K562 (cell line): ENCODE results near the gene PPP1R37. TPM values are rescaled to one million over a fixed set of nuclear protein-coding genes. Genes with fewer than 3 reads are reported as not detected.

Experiments
- ARNT ChIP-seq, 2 experiments: fragments of 450-650 bp; IDR thresholded peaks; 2 replicates each; pipeline ENCODE4 v1.6.1; 2016; ENCODE audit warnings: mild to moderate bottlenecking in 1 of 2
- BMI1 ChIP-seq: fragments of 150-350 bp; IDR thresholded peaks from 2 replicates; pipeline ENCODE4 v1.6.1; 2014; ENCODE audit warnings: low read length
- ELF2 ChIP-seq: fragments of 250-450 bp; sonication (Bioruptor Pico); IDR thresholded peaks from 2 replicates; pipeline ENCODE4 v1.5.0; 2021; ENCODE audit warnings: mild to moderate bottlenecking
- GABPA ChIP-seq: fragments of 200-800 bp; sonication (Bioruptor generic); conservative IDR thresholded peaks from 2 replicates; pipeline ENCODE4 v1.6.1; 2016; ENCODE audit warnings: low read depth, missing genetic modification characterization, missing compliant biosample characterization
- KLF1 ChIP-seq: fragments of 450-650 bp; IDR thresholded peaks from 2 replicates; pipeline ENCODE4 v1.6.1; 2016; ENCODE audit warnings: missing genetic modification characterization, missing compliant biosample characterization
- LEF1 ChIP-seq: fragments of 450-650 bp; IDR thresholded peaks from 2 replicates; pipeline ENCODE4 v1.6.1; 2016; ENCODE audit warnings: mild to moderate bottlenecking
- MAZ ChIP-seq, 2 experiments: fragments of 450-650 bp in 1 of 2; sonication (generic) in 1 of 2; formaldehyde crosslinking; IDR thresholded peaks in 1 of 2; conservative IDR thresholded peaks in 1 of 2; 2 replicates each; pipeline versions ENCODE4 v1.4.0 to v1.5.0; 2020; ENCODE audit warnings: mild to moderate bottlenecking in 1 of 2, missing genetic modification reagents in 1 of 2
- NFATC3 ChIP-seq: fragments of 450-650 bp; IDR thresholded peaks from 2 replicates; pipeline ENCODE4 v1.6.1; 2017; ENCODE audit warnings: mild to moderate bottlenecking
- PHF21A ChIP-seq: fragments of 450-650 bp; IDR thresholded peaks from 2 replicates; pipeline ENCODE4 v1.6.1; 2017; ENCODE audit warnings: low read depth, borderline replicate concordance
- polyA plus RNA-seq, 8 experiments: library from polyadenylated mRNA; depleted of rRNA in 4 of 8; stranded (reverse) in 5 of 8; unstranded in 3 of 8; fragments of >200 nt; fragmentation: Nextera tagmentation in 2 of 8; fragmentation: Illumina TruSeq in 1 of 8; extraction: Ambion mirVana in 2 of 8; extraction: Trizol in 1 of 8; gene quantifications; 2 replicates each; pipeline versions ENCODE4 v1.2.1 to v1.2.3, GENCODE V29; 2011 to 2014; ENCODE audit warnings: inconsistent platforms in 1 of 8, missing spikeins in 1 of 8
- total RNA-seq, 7 experiments: library from RNA; depleted of rRNA in 6 of 7; stranded (reverse); fragments of >200 nt in 6 of 7; fragmentation: Illumina TruSeq in 2 of 7; extraction: Trizol in 2 of 7; gene quantifications; 2 replicates each; pipeline versions ENCODE4 v1.2.1 to v1.2.3, GENCODE V29; 2011 to 2021; ENCODE audit warnings: low replicate concordance in 1 of 7
- TF ChIP-seq, protein P1 (sequence below): IDR thresholded peaks from 2 replicates; pipeline ENCODE4 v1.6.1; 2014; ENCODE audit warnings: antibody characterized with exemption
- TF ChIP-seq, protein P2 (sequence below), 2 experiments: fragments of 450-650 bp; IDR thresholded peaks; 2 replicates each; pipeline ENCODE4 v1.6.1; 2016; ENCODE audit warnings: mild to moderate bottlenecking in 2 of 2, borderline replicate concordance in 1 of 2, low read depth in 1 of 2, moderate library complexity in 1 of 2
- TF ChIP-seq, protein P3 (sequence below): fragments of 200-800 bp; sonication (Bioruptor generic); IDR thresholded peaks from 2 replicates; pipeline ENCODE4 v1.6.1; 2017; ENCODE audit warnings: missing genetic modification characterization, missing compliant biosample characterization
- TF ChIP-seq, protein P4 (sequence below): fragments of 450-650 bp; IDR thresholded peaks from 2 replicates; pipeline ENCODE4 v1.6.1; 2016; ENCODE audit warnings: missing biosample characterization, missing genetic modification characterization
- TF ChIP-seq, protein P5 (sequence below): sonication (generic); formaldehyde crosslinking; IDR thresholded peaks from 2 replicates; pipeline ENCODE4 v1.8.0; 2022; ENCODE audit warnings: mild to moderate bottlenecking, missing genetic modification reagents, borderline replicate concordance

The PPP1R37 gene
- total and polyA plus RNA-seq, 9 of the 15 experiments (the other 6 are each of a cell fraction or from before 2014, with no cell fraction given): 0.04 to 20.3 (median 7.3) TPM

DNA sequence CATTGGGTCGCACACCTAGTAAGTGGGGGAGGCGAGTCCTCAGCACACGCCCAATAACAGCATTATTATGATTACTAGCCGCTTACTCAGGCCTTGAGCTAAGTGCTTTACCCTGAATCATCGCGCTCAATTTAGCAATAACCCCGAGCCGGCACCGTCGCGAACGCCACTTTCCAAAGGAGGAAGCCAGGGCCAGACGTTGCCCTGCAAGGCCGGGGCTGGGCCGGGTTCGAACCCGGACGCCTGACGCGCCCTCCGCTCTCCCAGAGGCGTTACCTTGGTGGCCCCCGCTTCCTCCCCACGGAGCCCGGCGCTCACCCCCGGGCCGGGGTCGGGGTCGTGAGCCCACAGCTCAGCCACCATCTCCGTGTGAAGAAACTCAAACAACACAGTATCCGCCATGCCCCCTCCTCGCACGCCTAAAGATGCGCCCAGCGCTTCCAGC is 84.9 kb downstream of the PPP1R37 start, which contains the start of gene TRAPPC6A (continued):
- TF ChIP-seq, protein P1, sequence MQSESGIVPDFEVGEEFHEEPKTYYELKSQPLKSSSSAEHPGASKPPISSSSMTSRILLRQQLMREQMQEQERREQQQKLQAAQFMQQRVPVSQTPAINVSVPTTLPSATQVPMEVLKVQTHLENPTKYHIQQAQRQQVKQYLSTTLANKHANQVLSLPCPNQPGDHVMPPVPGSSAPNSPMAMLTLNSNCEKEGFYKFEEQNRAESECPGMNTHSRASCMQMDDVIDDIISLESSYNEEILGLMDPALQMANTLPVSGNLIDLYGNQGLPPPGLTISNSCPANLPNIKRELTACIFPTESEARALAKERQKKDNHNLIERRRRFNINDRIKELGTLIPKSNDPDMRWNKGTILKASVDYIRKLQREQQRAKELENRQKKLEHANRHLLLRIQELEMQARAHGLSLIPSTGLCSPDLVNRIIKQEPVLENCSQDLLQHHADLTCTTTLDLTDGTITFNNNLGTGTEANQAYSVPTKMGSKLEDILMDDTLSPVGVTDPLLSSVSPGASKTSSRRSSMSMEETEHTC: no peak
- TF ChIP-seq KLF1 (tag) (no peak), ARNT (IDR thresholded peaks at IDR 0.05) (no peak), GABPA (tag) (no peak), MAZ (CRISPR knock-in tag; conservative IDR thresholded peaks at IDR 0.05 in 1 of 2, IDR thresholded peaks at IDR 0.05 in 1 of 2) (peak in 1 of 2 experiments; percentile 72; a peak in 2 of 4 replicates), BMI1 (no peak), PHF21A (no peak), NFATC3 (no peak), ELF2 (CRISPR knock-in tag) (no peak), LEF1 (no peak)
- TF ChIP-seq, protein P2, sequence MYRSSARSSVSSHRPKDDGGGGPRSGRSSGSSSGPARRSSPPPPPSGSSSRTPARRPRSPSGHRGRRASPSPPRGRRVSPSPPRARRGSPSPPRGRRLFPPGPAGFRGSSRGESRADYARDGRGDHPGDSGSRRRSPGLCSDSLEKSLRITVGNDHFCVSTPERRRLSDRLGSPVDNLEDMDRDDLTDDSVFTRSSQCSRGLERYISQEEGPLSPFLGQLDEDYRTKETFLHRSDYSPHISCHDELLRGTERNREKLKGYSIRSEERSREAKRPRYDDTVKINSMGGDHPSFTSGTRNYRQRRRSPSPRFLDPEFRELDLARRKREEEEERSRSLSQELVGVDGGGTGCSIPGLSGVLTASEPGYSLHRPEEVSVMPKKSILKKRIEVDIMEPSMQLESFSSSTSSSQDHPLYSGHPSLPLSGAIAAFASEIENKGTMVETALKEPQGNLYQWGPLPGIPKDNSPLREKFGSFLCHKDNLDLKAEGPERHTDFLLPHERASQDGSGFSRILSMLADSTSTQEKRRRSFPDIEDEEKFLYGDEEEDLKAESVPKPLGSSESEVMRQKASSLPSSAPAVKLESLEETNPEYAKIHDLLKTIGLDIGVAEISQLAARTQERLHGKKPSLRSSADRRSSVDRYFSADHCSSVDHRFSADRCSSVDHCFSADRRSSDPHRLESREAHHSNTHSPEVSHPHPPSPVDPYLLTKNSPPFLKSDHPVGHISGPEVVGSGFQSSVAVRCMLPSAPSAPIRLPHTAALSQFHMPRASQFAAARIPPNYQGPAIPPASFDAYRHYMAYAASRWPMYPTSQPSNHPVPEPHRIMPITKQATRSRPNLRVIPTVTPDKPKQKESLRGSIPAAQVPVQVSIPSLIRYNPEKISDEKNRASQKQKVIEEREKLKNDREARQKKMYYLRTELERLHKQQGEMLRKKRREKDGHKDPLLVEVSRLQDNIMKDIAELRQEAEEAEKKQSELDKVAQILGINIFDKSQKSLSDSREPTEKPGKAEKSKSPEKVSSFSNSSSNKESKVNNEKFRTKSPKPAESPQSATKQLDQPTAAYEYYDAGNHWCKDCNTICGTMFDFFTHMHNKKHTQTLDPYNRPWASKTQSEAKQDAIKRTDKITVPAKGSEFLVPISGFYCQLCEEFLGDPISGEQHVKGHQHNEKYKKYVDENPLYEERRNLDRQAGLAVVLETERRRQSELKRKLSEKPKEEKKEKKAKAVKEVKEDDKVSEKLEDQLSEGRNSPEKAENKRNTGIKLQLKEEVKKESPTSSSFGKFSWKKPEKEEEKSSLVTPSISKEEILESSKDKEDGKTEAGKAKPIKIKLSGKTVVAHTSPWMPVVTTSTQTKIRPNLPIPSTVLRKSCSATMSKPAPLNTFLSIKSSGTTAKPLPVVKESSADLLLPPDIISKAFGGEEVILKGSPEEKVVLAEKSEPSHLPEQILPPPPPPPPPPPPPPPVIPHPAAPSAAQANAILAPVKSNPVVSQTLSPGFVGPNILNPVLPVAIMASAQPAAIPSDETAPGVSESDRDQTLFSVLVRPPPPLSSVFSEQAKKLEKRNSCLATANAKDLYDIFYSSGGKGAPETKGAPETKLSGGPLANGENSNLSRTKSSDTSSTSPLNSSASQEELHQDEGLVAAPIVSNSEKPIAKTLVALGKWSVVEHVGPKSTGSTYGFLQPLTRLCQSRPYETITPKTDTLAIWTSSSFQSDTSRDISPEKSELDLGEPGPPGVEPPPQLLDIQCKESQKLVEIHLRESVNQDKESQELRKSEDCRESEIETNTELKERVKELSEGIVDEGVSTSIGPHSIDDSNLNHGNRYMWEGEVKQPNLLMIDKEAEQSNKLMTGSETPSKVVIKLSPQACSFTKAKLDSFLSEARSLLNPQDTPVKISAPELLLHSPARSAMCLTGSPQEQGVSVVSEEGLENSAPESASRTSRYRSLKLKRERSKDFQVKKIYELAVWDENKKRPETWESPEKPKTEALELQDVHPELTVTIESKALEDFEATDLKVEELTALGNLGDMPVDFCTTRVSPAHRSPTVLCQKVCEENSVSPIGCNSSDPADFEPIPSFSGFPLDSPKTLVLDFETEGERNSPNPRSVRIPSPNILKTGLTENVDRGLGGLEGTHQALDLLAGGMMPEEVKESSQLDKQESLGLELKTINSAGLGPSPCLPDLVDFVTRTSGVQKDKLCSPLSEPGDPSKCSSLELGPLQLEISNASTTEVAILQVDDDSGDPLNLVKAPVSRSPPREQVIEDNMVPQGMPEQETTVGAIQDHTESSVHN (IDR thresholded peaks at IDR 0.05; ENCODE audit: borderline replicate concordance in 1 of 2, low read depth in 1 of 2): no peak
- TF ChIP-seq, protein P3, sequence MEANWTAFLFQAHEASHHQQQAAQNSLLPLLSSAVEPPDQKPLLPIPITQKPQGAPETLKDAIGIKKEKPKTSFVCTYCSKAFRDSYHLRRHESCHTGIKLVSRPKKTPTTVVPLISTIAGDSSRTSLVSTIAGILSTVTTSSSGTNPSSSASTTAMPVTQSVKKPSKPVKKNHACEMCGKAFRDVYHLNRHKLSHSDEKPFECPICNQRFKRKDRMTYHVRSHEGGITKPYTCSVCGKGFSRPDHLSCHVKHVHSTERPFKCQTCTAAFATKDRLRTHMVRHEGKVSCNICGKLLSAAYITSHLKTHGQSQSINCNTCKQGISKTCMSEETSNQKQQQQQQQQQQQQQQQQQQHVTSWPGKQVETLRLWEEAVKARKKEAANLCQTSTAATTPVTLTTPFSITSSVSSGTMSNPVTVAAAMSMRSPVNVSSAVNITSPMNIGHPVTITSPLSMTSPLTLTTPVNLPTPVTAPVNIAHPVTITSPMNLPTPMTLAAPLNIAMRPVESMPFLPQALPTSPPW (CRISPR knock-in tag): no peak
- TF ChIP-seq, protein P4, sequence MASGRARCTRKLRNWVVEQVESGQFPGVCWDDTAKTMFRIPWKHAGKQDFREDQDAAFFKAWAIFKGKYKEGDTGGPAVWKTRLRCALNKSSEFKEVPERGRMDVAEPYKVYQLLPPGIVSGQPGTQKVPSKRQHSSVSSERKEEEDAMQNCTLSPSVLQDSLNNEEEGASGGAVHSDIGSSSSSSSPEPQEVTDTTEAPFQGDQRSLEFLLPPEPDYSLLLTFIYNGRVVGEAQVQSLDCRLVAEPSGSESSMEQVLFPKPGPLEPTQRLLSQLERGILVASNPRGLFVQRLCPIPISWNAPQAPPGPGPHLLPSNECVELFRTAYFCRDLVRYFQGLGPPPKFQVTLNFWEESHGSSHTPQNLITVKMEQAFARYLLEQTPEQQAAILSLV: no peak
- TF ChIP-seq, protein P5, sequence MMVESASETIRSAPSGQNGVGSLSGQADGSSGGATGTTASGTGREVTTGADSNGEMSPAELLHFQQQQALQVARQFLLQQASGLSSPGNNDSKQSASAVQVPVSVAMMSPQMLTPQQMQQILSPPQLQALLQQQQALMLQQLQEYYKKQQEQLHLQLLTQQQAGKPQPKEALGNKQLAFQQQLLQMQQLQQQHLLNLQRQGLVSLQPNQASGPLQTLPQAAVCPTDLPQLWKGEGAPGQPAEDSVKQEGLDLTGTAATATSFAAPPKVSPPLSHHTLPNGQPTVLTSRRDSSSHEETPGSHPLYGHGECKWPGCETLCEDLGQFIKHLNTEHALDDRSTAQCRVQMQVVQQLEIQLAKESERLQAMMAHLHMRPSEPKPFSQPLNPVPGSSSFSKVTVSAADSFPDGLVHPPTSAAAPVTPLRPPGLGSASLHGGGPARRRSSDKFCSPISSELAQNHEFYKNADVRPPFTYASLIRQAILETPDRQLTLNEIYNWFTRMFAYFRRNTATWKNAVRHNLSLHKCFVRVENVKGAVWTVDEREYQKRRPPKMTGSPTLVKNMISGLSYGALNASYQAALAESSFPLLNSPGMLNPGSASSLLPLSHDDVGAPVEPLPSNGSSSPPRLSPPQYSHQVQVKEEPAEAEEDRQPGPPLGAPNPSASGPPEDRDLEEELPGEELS (CRISPR knock-in tag): no peak
